Kidney (tissue), 14 donors: ENCODE measurements around the gene LHX5. TPM values are rescaled to one million over a fixed set of nuclear protein-coding genes. Genes with fewer than 3 reads are reported as not detected.

Experiments used
- DNase-seq, 5 donors: peaks; one replicate each; pipeline ENCODE4 v3.0.0-alpha.2; 2013 to 2020
- FAIRE-seq: peaks from 2 replicates; lab custom pipeline; 2012; peaks lifted over from hg19 to GRCh38; lab: Jason Lieb, UNC
- H3K27ac ChIP-seq, 2 donors: one replicate each; pipeline ENCODE4 v1.7.0; 2013; ENCODE audit warnings: low read depth in 2 of 2, low read length in 2 of 2, inconsistent platforms in 1 of 2
- H3K27me3 ChIP-seq: one replicate; pipeline ENCODE4 v1.7.1; 2013; ENCODE audit warnings: low read length, inconsistent platforms; ENCODE audit not compliant: control insufficient read depth, insufficient read depth
- H3K36me3 ChIP-seq, 3 donors: one replicate each; pipeline versions ENCODE4 v1.7.0 to v1.7.1; 2013; ENCODE audit warnings: low read length in 3 of 3, control low read depth in 1 of 3, inconsistent platforms in 1 of 3; ENCODE audit not compliant: insufficient read depth in 3 of 3, control insufficient read depth in 2 of 3
- H3K4me1 ChIP-seq, 3 donors: one replicate each; pipeline versions ENCODE4 v1.7.0 to v1.7.1; 2013; ENCODE audit warnings: low read length in 3 of 3, inconsistent platforms in 1 of 3, low read depth in 1 of 3; ENCODE audit not compliant: control insufficient read depth in 2 of 3, insufficient read depth in 2 of 3
- H3K4me3 ChIP-seq, 3 donors: one replicate each; pipeline versions ENCODE4 v1.7.0 to v1.8.1; 2013; ENCODE audit warnings: low read length in 3 of 3, control low read depth in 1 of 3, inconsistent platforms in 1 of 3
- H3K9ac ChIP-seq, 3 donors: one replicate each; pipeline versions ENCODE4 v1.7.0 to v1.7.1; 2013; ENCODE audit warnings: low read length in 3 of 3, control low read depth in 1 of 3, inconsistent platforms in 1 of 3
- H3K9me3 ChIP-seq, 3 donors: one replicate each; pipeline versions ENCODE4 v1.7.0 to v1.7.1; 2013; ENCODE audit warnings: low read length in 3 of 3, control low read depth in 1 of 3, inconsistent platforms in 1 of 3; ENCODE audit not compliant: control insufficient read depth in 2 of 3, insufficient read depth in 1 of 3
- CTCF ChIP-seq: IDR thresholded peaks from 3 replicates; pipeline ENCODE4 v1.5.1; 2012; ENCODE audit warnings: mild to moderate bottlenecking, moderate library complexity, borderline replicate concordance; ENCODE audit not compliant: insufficient read depth; ENCODE audit errors: extremely low read depth
- intact Hi-C: fragments of 100-400 bp; cut with DNase I; formaldehyde crosslinking; loops from one replicate; pipeline ENCODE4 v1.11.1; 2022
- polyA plus RNA-seq: library from polyadenylated mRNA; stranded (reverse); fragments of 350-450 nt; fragmentation: Illumina TruSeq; extraction: RNeasy Lipid Tissue Mini Kit (QIAGEN cat#74804); gene quantifications from one replicate; pipeline ENCODE4 v1.2.3, GENCODE V29; 2014; ENCODE audit warnings: low read depth, low replicate concordance; ENCODE audit not compliant: insufficient read depth
- total RNA-seq: library from RNA; stranded (reverse); fragmentation: NEBNext Ultra II Directional; extraction: Animal tissue kit (Norgen Biotek cat#: 25700); gene quantifications from one replicate; pipeline ENCODE4 v1.2.1, GENCODE V29; 2021
- donor health status: control.
- donor health status: control.
- donor health status: control.
- donor health status: control.
- donor health status: control.
- donor health status: DM: yes; HTN: yes; CAD: no.
- donor health status: Normal renal cell carcinoma (clear cell type).

LHX5 gene
- total and polyA plus RNA-seq, 2 donors from 2014 or later, result not detected

GRCh38 chr12:113437729-113438100 is 34.0 kb downstream of the LHX5 start:
- DNase-seq (peak in 1 of 5 donors; percentile 29), FAIRE-seq (no peak)
- Histone ChIP-seq H3K9ac (no peak overlapping the region), H3K4me3 (no peak overlapping the region), H3K4me1 (no peaks in the 10 kb centered on the region), H3K36me3 (peaks cover 0 to 2% (median 0%) of the 10 kb centered on the region in 3 donors), H3K27me3 (no peaks in the 10 kb centered on the region), H3K9me3 (no peaks in the 10 kb centered on the region), H3K27ac (no peak overlapping the region)
- intact Hi-C loops, result no loop called here
- no peak for TF ChIP-seq CTCF

GRCh38 chr12:113436993-113437728 is 34.5 kb downstream of the LHX5 start:
- Histone ChIP-seq H3K27ac (no peak overlapping the region), H3K4me1 (no peaks in the 10 kb centered on the region), H3K4me3 (no peak overlapping the region), H3K36me3 (peaks cover 0 to 2% (median 0%) of the 10 kb centered on the region in 3 donors), H3K9ac (no peak overlapping the region), H3K27me3 (no peaks in the 10 kb centered on the region), H3K9me3 (no peaks in the 10 kb centered on the region)
- DNase-seq, result no peak
- no peak for FAIRE-seq
- TF ChIP-seq CTCF, result no peak
- intact Hi-C loops, result no loop called here

- no peak overlapping the region for H3K4me3 ChIP-seq
- FAIRE-seq (no peak), DNase-seq (peak in 1 of 5 donors; percentile 55)
- H3K27ac ChIP-seq, result no peak overlapping the region
- H3K36me3 ChIP-seq, result peaks cover 0 to 2% (median 0%) of the 10 kb centered on the region in 3 donors
- no peak overlapping the region for H3K9ac ChIP-seq
- no peaks in the 10 kb centered on the region for H3K9me3 ChIP-seq
- no peaks in the 10 kb centered on the region for H3K27me3 ChIP-seq
- no peaks in the 10 kb centered on the region for H3K4me1 ChIP-seq
- intact Hi-C loops, result no loop called here
- no peak for TF ChIP-seq CTCF
Observed at GRCh38 chr12:113436586-113436985, 35.1 kb downstream of the LHX5 start.

- H3K27me3 ChIP-seq, result no peaks in the 10 kb centered on the region
- no peak overlapping the region for H3K27ac ChIP-seq
- H3K9me3 ChIP-seq, result no peaks in the 10 kb centered on the region
- H3K9ac ChIP-seq, result no peak overlapping the region
- H3K4me1 ChIP-seq, result no peaks in the 10 kb centered on the region
- H3K36me3 ChIP-seq, result peaks cover 0 to 2% (median 0%) of the 10 kb centered on the region in 3 donors
- DNase-seq (peak in 1 of 5 donors; percentile 28), FAIRE-seq (no peak)
- TF ChIP-seq CTCF, result no peak
- intact Hi-C loops, result no loop called here
- H3K4me3 ChIP-seq, result no peak overlapping the region
Observed at GRCh38 chr12:113435367-113435766, 36.3 kb downstream of the LHX5 start.
